ENCODE data around the gene COA3.

COA3 gene

DNA sequence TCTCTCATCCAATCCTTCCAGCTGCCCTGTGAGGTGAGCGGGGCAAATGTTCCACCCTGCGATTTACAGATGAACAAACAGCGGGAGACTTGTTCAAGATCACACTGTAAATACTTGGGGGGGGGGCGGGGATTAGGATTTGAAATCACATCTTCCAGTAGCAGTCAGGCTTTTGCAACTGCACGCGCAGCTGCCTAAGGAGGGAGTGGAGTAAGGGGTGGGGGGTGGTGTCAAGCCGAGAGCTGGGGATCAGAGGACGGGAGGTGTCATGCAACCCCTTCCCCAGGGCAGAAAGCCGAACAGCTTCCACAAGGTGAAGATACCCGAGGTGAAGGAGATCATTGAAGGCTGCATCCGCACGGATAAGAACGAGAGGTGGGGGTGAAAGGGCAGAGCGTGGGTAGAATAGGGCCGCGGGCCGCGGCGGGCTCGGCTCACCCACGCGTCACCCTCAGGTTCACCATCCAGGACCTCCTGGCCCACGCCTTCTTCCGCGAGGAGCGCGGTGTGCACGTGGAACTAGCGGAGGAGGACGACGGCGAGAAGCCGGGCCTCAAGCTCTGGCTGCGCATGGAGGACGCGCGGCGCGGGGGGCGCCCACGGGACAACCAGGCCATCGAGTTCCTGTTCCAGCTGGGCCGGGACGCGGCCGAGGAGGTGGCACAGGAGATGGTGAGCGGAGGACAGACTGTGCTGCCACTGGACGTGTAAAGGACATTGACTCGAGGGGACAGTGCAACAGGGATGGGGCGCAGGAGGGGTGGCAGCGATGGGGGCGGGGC is 13.5 kb downstream of the COA3 start:
- Histone ChIP-seq H3K9me3 (ENCODE audit: control insufficient read depth, low read length) (no peaks in the 10 kb centered on the region), H3K4me3 (ENCODE audit: low read length) (no peak overlapping the region), H3K27me3 (ENCODE audit: control insufficient read depth, insufficient read depth, low read length) (peaks cover 74% of the 10 kb centered on the region), H3K36me3 (ENCODE audit: control insufficient read depth, insufficient read depth, low read length) (no peaks in the 10 kb centered on the region), H3K9ac (ENCODE audit: low read length) (no peak overlapping the region), H3K4me1 (ENCODE audit: control insufficient read depth, insufficient read depth, low read length) (peaks cover 15% of the 10 kb centered on the region)

DNA sequence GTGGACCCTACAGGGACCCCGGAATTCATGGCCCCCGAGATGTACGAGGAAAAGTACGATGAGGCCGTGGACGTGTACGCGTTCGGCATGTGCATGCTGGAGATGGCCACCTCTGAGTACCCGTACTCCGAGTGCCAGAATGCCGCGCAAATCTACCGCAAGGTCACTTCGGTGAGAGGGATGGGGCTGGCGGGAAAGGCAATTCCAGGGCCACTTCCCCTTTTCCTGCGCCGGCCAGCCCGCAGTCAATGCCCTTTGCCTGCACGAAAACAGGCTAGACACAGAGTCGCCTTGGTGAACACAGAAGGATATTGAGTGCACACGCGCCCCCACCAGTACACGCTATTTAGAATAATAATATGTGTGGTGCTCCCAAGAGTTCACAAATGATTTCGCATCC is 14.1 kb downstream of the COA3 start:
- no peaks in the 10 kb centered on the region for H3K36me3 ChIP-seq (ENCODE audit: control insufficient read depth, insufficient read depth, low read length)
- no peaks in the 10 kb centered on the region for H3K9me3 ChIP-seq (ENCODE audit: control insufficient read depth, low read length)
- H3K4me3 ChIP-seq (ENCODE audit: low read length): no peak overlapping the region
- H3K9ac ChIP-seq (ENCODE audit: low read length): no peak overlapping the region
- H3K4me1 ChIP-seq (ENCODE audit: control insufficient read depth, insufficient read depth, low read length): peaks cover 21% of the 10 kb centered on the region
- peaks cover 75% of the 10 kb centered on the region for H3K27me3 ChIP-seq (ENCODE audit: control insufficient read depth, insufficient read depth, low read length)

GRCh38 chr17:42783791-42784138 is 14.7 kb downstream of the COA3 start:
- Histone ChIP-seq H3K9ac (ENCODE audit: low read length) (no peak overlapping the region), H3K4me3 (ENCODE audit: low read length) (no peak overlapping the region), H3K27me3 (ENCODE audit: control insufficient read depth, insufficient read depth, low read length) (peaks cover 73% of the 10 kb centered on the region), H3K36me3 (ENCODE audit: control insufficient read depth, insufficient read depth, low read length) (no peaks in the 10 kb centered on the region), H3K9me3 (ENCODE audit: control insufficient read depth, low read length) (no peaks in the 10 kb centered on the region), H3K4me1 (ENCODE audit: control insufficient read depth, insufficient read depth, low read length) (peaks cover 23% of the 10 kb centered on the region)

DNA sequence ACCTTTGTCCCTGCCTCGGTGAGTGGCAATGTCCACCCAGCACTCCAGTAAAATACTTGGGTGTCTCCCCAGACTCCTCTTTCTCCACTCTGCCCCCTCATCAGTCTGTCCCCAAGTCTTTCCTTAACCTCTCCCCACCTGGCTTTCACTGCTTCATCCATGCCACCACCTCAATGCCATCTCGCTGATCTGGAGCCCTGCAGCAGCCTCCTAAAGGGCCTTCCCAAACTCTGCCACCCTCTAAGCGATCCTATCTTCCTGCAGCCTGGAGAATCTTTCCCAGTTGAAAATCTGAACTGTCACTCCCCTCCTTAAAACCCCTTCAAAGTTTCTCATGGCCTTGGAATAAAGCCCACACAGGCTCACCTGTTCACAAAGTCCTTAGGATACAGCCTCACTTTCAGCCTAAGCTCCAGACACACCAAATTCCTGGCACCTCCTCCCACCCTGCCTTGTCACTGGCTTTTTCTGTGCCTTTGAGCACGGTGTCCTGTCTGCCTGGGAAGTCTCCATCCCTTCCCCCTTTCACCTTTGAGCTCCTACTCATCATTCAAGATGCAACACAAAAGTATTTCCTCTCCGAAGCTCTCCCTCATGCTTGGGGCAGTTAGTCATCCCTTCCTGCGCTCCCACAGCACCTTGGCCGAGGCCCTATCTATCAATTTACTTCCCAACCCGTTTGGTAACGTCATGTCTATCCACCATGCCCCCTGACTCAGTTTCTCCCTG is 15.3 kb downstream of the COA3 start:
- Histone ChIP-seq H3K4me1 (ENCODE audit: control insufficient read depth, insufficient read depth, low read length) (peaks cover 23% of the 10 kb centered on the region), H3K4me3 (ENCODE audit: low read length) (no peak overlapping the region), H3K9ac (ENCODE audit: low read length) (no peak overlapping the region), H3K27me3 (ENCODE audit: control insufficient read depth, insufficient read depth, low read length) (peaks cover 71% of the 10 kb centered on the region), H3K9me3 (ENCODE audit: control insufficient read depth, low read length) (no peaks in the 10 kb centered on the region), H3K36me3 (ENCODE audit: control insufficient read depth, insufficient read depth, low read length) (no peaks in the 10 kb centered on the region)

- peaks cover 23% of the 10 kb centered on the region for H3K4me1 ChIP-seq (ENCODE audit: control insufficient read depth, insufficient read depth, low read length)
- no peaks in the 10 kb centered on the region for H3K36me3 ChIP-seq (ENCODE audit: control insufficient read depth, insufficient read depth, low read length)
- no peaks in the 10 kb centered on the region for H3K9me3 ChIP-seq (ENCODE audit: control insufficient read depth, low read length)
- peak overlapping the region; percentile 22 for H3K9ac ChIP-seq (ENCODE audit: low read length)
- peaks cover 69% of the 10 kb centered on the region for H3K27me3 ChIP-seq (ENCODE audit: control insufficient read depth, insufficient read depth, low read length)
- H3K4me3 ChIP-seq (ENCODE audit: low read length): no peak overlapping the region
Observed at GRCh38 chr17:42782166-42783061, 16.1 kb downstream of the COA3 start.

DNA sequence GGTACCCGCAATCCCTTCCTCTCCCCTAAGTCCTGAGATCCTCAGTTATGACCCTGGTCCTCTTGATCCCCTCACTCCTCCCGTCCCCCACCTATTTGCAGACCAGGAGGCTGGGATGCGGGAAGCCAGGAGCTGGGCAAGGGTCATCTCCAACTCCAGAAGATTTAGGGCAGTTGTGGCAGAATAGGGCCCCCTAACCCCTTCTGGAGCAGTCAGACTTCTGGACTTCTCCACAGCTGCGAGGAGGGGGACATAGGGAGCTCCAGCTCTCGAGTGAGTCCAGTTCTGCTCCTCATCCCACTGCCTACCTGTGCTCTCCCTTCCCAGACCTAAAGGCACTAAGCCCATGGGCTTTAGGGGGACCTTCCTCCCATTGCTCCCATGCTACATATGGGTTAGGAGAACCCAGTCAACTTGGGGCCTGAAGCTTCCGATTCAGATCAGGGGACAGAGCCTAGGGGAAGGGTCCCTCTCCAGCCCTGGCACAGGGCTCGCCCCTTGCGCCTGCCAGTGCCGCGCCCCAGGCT is 16.8 kb downstream of the COA3 start:
- Histone ChIP-seq H3K9me3 (ENCODE audit: control insufficient read depth, low read length) (no peaks in the 10 kb centered on the region), H3K36me3 (ENCODE audit: control insufficient read depth, insufficient read depth, low read length) (no peaks in the 10 kb centered on the region), H3K27me3 (ENCODE audit: control insufficient read depth, insufficient read depth, low read length) (peaks cover 62% of the 10 kb centered on the region), H3K4me3 (ENCODE audit: low read length) (no peak overlapping the region), H3K4me1 (ENCODE audit: control insufficient read depth, insufficient read depth, low read length) (peaks cover 23% of the 10 kb centered on the region), H3K9ac (ENCODE audit: low read length) (peak overlapping the region; percentile 22)

GRCh38 chr17:42780851-42781638 is 17.5 kb downstream of the COA3 start:
- Histone ChIP-seq H3K4me3 (ENCODE audit: low read length) (no peak overlapping the region), H3K36me3 (ENCODE audit: control insufficient read depth, insufficient read depth, low read length) (no peaks in the 10 kb centered on the region), H3K9ac (ENCODE audit: low read length) (peak overlapping the region; percentile 38), H3K9me3 (ENCODE audit: control insufficient read depth, low read length) (no peaks in the 10 kb centered on the region), H3K4me1 (ENCODE audit: control insufficient read depth, insufficient read depth, low read length) (peaks cover 23% of the 10 kb centered on the region), H3K27me3 (ENCODE audit: control insufficient read depth, insufficient read depth, low read length) (peaks cover 59% of the 10 kb centered on the region)

- Histone ChIP-seq H3K4me1 (ENCODE audit: control insufficient read depth, insufficient read depth, low read length) (peaks cover 23% of the 10 kb centered on the region), H3K9ac (ENCODE audit: low read length) (peak within 1 kb of the TSS; percentile 43), H3K9me3 (ENCODE audit: control insufficient read depth, low read length) (no peaks in the 10 kb centered on the region), H3K36me3 (ENCODE audit: control insufficient read depth, insufficient read depth, low read length) (peaks cover 8% of the 10 kb centered on the region), H3K27me3 (ENCODE audit: control insufficient read depth, insufficient read depth, low read length) (peaks cover 50% of the 10 kb centered on the region), H3K4me3 (ENCODE audit: low read length) (no peak within 1 kb of the TSS)
Observed at GRCh38 chr17:42779936-42780850, 18.3 kb downstream of the COA3 start, which contains the start of gene WNK4. TSS of gene WNK4 (plus strand) at chr17:42780610. CDS start at chr17:42780699, 89 bp downstream.

GRCh38 chr17:42779304-42779935 is 19.1 kb downstream of the COA3 start:
- H3K4me3 ChIP-seq (ENCODE audit: low read length): no peak overlapping the region
- H3K27me3 ChIP-seq (ENCODE audit: control insufficient read depth, insufficient read depth, low read length): peaks cover 42% of the 10 kb centered on the region
- H3K9me3 ChIP-seq (ENCODE audit: control insufficient read depth, low read length): no peaks in the 10 kb centered on the region
- H3K36me3 ChIP-seq (ENCODE audit: control insufficient read depth, insufficient read depth, low read length): peaks cover 8% of the 10 kb centered on the region
- peaks cover 24% of the 10 kb centered on the region for H3K4me1 ChIP-seq (ENCODE audit: control insufficient read depth, insufficient read depth, low read length)
- peak overlapping the region; percentile 43 for H3K9ac ChIP-seq (ENCODE audit: low read length)

DNA sequence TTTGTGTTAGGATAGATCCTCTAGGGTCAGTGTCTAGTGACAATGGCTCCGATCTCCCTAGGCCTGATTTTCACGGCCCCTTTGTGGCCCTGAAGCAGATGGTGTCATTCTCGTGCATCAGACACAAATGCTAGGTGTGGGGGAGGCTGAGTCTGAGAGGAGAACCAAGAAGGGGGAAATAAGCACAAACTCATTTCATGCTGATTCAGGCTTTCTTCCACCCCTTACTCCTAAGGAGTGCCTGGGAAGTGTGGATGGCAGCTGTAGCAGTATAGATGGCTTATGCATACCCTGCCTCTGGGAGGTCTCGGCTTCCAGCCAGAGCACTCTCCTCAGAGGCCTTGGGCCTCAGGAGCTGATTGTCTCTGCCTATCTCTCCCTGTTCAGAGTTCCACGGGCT is 19.9 kb downstream of the COA3 start:
- Histone ChIP-seq H3K9me3 (ENCODE audit: control insufficient read depth, low read length) (no peaks in the 10 kb centered on the region), H3K4me3 (ENCODE audit: low read length) (no peak overlapping the region), H3K9ac (ENCODE audit: low read length) (no peak overlapping the region), H3K36me3 (ENCODE audit: control insufficient read depth, insufficient read depth, low read length) (peaks cover 8% of the 10 kb centered on the region), H3K4me1 (ENCODE audit: control insufficient read depth, insufficient read depth, low read length) (peaks cover 31% of the 10 kb centered on the region), H3K27me3 (ENCODE audit: control insufficient read depth, insufficient read depth, low read length) (peaks cover 34% of the 10 kb centered on the region)

All from mucosa of stomach (tissue), 1 donor.